Stomach smooth muscle (tissue), 2 donors: ENCODE data around the gene SNRNP70.

Experiments
- H3K27ac ChIP-seq: one replicate; pipeline ENCODE4 v1.7.0; 2013; ENCODE audit warnings: mild to moderate bottlenecking, low read length, inconsistent platforms
- H3K27me3 ChIP-seq, 2 donors: one replicate each; pipeline ENCODE4 v1.7.0; 2013; ENCODE audit warnings: low read length in 2 of 2; ENCODE audit not compliant: insufficient read depth in 2 of 2, control insufficient read depth in 1 of 2
- H3K36me3 ChIP-seq, 2 donors: one replicate each; pipeline ENCODE4 v1.7.0; 2013; ENCODE audit warnings: low read length in 2 of 2; ENCODE audit not compliant: control insufficient read depth in 2 of 2, insufficient read depth in 2 of 2
- H3K4me1 ChIP-seq: one replicate; pipeline ENCODE4 v1.7.0; 2013; ENCODE audit warnings: low read length; ENCODE audit not compliant: control insufficient read depth, insufficient read depth
- H3K4me3 ChIP-seq, 2 donors: one replicate each; pipeline ENCODE4 v1.7.0; 2013; ENCODE audit warnings: low read length in 2 of 2
- H3K9ac ChIP-seq, 2 donors: one replicate each; pipeline ENCODE4 v1.7.0; 2013; ENCODE audit warnings: low read length in 2 of 2, mild to moderate bottlenecking in 1 of 2
- H3K9me3 ChIP-seq, 2 donors: one replicate each; pipeline ENCODE4 v1.7.0; 2013; ENCODE audit warnings: low read length in 2 of 2; ENCODE audit not compliant: control insufficient read depth in 2 of 2
- donor health status: healthy.
- donor health status: Pancreatic carcinoma.

The SNRNP70 gene

GRCh38 chr19:49150944-49151243 lies 65.6 kb downstream of the SNRNP70 start:
- H3K27ac ChIP-seq, result no peak overlapping the region
- no peaks in the 10 kb centered on the region for H3K27me3 ChIP-seq
- H3K36me3 ChIP-seq, result no peaks in the 10 kb centered on the region
- H3K4me3 ChIP-seq, result peak overlapping the region; percentile 93 to 95
- H3K9me3 ChIP-seq, result no peaks in the 10 kb centered on the region
- peak overlapping the region; percentile 21 to 56 for H3K9ac ChIP-seq
- H3K4me1 ChIP-seq, result peaks cover 44% of the 10 kb centered on the region

GRCh38 chr19:49151267-49152118 lies 66.2 kb downstream of the SNRNP70 start:
- Histone ChIP-seq H3K36me3 (no peaks in the 10 kb centered on the region), H3K9me3 (no peaks in the 10 kb centered on the region), H3K27ac (no peak overlapping the region), H3K27me3 (no peaks in the 10 kb centered on the region), H3K4me1 (peaks cover 38% of the 10 kb centered on the region), H3K9ac (peak overlapping the region in 1 of 2 donors; percentile 21), H3K4me3 (peak overlapping the region in 1 of 2 donors; percentile 93)

- H3K27ac ChIP-seq, result no peak overlapping the region
- no peak overlapping the region for H3K4me3 ChIP-seq
- no peak overlapping the region for H3K9ac ChIP-seq
- peaks cover 39% of the 10 kb centered on the region for H3K4me1 ChIP-seq
- no peaks in the 10 kb centered on the region for H3K36me3 ChIP-seq
- no peaks in the 10 kb centered on the region for H3K9me3 ChIP-seq
- H3K27me3 ChIP-seq, result no peaks in the 10 kb centered on the region
Observed at GRCh38 chr19:49152119-49152550, 66.9 kb downstream of the SNRNP70 start.

GRCh38 chr19:49153167-49153809 lies 68.0 kb downstream of the SNRNP70 start:
- Histone ChIP-seq H3K4me1 (peaks cover 48% of the 10 kb centered on the region), H3K27me3 (no peaks in the 10 kb centered on the region), H3K36me3 (no peaks in the 10 kb centered on the region), H3K27ac (no peak overlapping the region), H3K9ac (no peak overlapping the region), H3K9me3 (no peaks in the 10 kb centered on the region), H3K4me3 (no peak overlapping the region)

- Histone ChIP-seq H3K9ac (no peak overlapping the region), H3K4me1 (peaks cover 46% of the 10 kb centered on the region), H3K4me3 (no peak overlapping the region), H3K36me3 (no peaks in the 10 kb centered on the region), H3K9me3 (no peaks in the 10 kb centered on the region), H3K27ac (no peak overlapping the region), H3K27me3 (no peaks in the 10 kb centered on the region)
Observed at GRCh38 chr19:49154279-49154678, 69.0 kb downstream of the SNRNP70 start.

- Histone ChIP-seq H3K4me1 (peaks cover 37% of the 10 kb centered on the region), H3K27ac (no peak within 1 kb of the TSS), H3K9me3 (no peaks in the 10 kb centered on the region), H3K36me3 (no peaks in the 10 kb centered on the region), H3K9ac (no peak within 1 kb of the TSS), H3K27me3 (no peaks in the 10 kb centered on the region), H3K4me3 (peak within 1 kb of the TSS in 1 of 2 donors; percentile 22)
Observed at GRCh38 chr19:49155005-49155819, 70.0 kb downstream of the SNRNP70 start, which contains the start of gene HRC. Gene HRC (minus strand): TSS chr19:49155396. CDS start chr19:49155237, 159 bp downstream.

GRCh38 chr19:49155820-49156346 lies 70.6 kb downstream of the SNRNP70 start:
- no peaks in the 10 kb centered on the region for H3K36me3 ChIP-seq
- no peaks in the 10 kb centered on the region for H3K9me3 ChIP-seq
- H3K9ac ChIP-seq, result no peak overlapping the region
- H3K27me3 ChIP-seq, result no peaks in the 10 kb centered on the region
- peaks cover 36% of the 10 kb centered on the region for H3K4me1 ChIP-seq
- H3K4me3 ChIP-seq, result peak overlapping the region in 1 of 2 donors; percentile 3
- no peak overlapping the region for H3K27ac ChIP-seq

- H3K27ac ChIP-seq, result peak within 1 kb of the TSS; percentile 67
- peak within 1 kb of the TSS; percentile 66 to 86 for H3K9ac ChIP-seq
Observed at GRCh38 chr19:49157445-49158224, 72.4 kb downstream of the SNRNP70 start, which contains the start of gene TRPM4. Gene TRPM4 (plus strand): TSS chr19:49157792. CDS start chr19:49157867, 75 bp downstream.

More at GRCh38 chr19:49157445-49158224, 72.4 kb downstream of the SNRNP70 start, which contains the start of gene TRPM4:
- peaks cover 24% of the 10 kb centered on the region for H3K4me1 ChIP-seq
- H3K27me3 ChIP-seq, result no peaks in the 10 kb centered on the region
- H3K4me3 ChIP-seq, result peak within 1 kb of the TSS; percentile 82 to 94
- H3K9me3 ChIP-seq, result no peaks in the 10 kb centered on the region
- no peaks in the 10 kb centered on the region for H3K36me3 ChIP-seq
